Stomach smooth muscle (tissue), 2 donors: ENCODE results near the gene SVIP.

Experiments
- H3K27ac ChIP-seq: one replicate; pipeline ENCODE4 v1.7.0; 2013; ENCODE audit warnings: mild to moderate bottlenecking, low read length, inconsistent platforms
- H3K27me3 ChIP-seq, 2 donors: one replicate each; pipeline ENCODE4 v1.7.0; 2013; ENCODE audit warnings: low read length in 2 of 2; ENCODE audit not compliant: insufficient read depth in 2 of 2, control insufficient read depth in 1 of 2
- H3K36me3 ChIP-seq, 2 donors: one replicate each; pipeline ENCODE4 v1.7.0; 2013; ENCODE audit warnings: low read length in 2 of 2; ENCODE audit not compliant: control insufficient read depth in 2 of 2, insufficient read depth in 2 of 2
- H3K4me1 ChIP-seq: one replicate; pipeline ENCODE4 v1.7.0; 2013; ENCODE audit warnings: low read length; ENCODE audit not compliant: control insufficient read depth, insufficient read depth
- H3K4me3 ChIP-seq, 2 donors: one replicate each; pipeline ENCODE4 v1.7.0; 2013; ENCODE audit warnings: low read length in 2 of 2
- H3K9ac ChIP-seq, 2 donors: one replicate each; pipeline ENCODE4 v1.7.0; 2013; ENCODE audit warnings: low read length in 2 of 2, mild to moderate bottlenecking in 1 of 2
- H3K9me3 ChIP-seq, 2 donors: one replicate each; pipeline ENCODE4 v1.7.0; 2013; ENCODE audit warnings: low read length in 2 of 2; ENCODE audit not compliant: control insufficient read depth in 2 of 2
- donor health status: healthy.
- donor health status: Pancreatic carcinoma.

The SVIP gene

GRCh38 chr11:22795914-22796313 lies 33.7 kb downstream of the SVIP start:
- Histone ChIP-seq H3K36me3 (no peaks in the 10 kb centered on the region), H3K27me3 (no peaks in the 10 kb centered on the region), H3K4me3 (no peak overlapping the region), H3K9ac (no peak overlapping the region), H3K9me3 (no peaks in the 10 kb centered on the region), H3K4me1 (no peaks in the 10 kb centered on the region), H3K27ac (no peak overlapping the region)

- no peaks in the 10 kb centered on the region for H3K36me3 ChIP-seq
- no peak overlapping the region for H3K27ac ChIP-seq
- H3K9me3 ChIP-seq = no peaks in the 10 kb centered on the region
- no peaks in the 10 kb centered on the region for H3K27me3 ChIP-seq
- H3K4me3 ChIP-seq = no peak overlapping the region
- H3K9ac ChIP-seq = no peak overlapping the region
- no peaks in the 10 kb centered on the region for H3K4me1 ChIP-seq
Observed at GRCh38 chr11:22792497-22792896, 37.1 kb downstream of the SVIP start.

DNA sequence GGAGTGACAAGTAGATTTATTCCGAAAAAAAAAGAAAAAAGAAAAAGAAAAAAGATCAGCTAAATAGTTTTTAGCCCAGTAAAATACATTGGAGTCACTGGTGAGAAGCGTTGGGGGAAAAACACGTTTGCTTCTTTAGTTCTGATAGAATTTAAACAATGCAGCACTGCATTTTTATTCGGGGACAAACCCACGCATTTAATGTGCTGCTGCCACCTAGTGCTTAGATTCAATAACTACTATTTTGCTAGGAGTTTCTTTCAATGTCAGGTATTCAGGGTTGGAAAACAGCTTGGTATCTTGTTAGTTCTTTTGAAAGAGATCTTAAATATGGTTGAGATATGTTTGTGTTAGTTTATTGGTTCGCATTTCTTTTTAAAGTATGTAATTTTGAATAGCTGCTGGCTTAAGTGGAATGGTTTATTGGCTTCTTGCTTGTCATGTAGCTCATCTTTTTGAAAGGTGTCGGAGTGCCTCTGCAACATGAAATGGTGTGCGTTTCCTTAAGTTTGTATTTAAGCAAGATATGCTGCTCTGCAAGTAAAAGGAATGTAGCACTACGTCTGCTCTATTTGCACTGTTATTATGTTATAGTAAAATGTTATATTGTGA lies 41.9 kb downstream of the SVIP start:
- no peak overlapping the region for H3K9ac ChIP-seq
- H3K27me3 ChIP-seq = no peaks in the 10 kb centered on the region
- no peak overlapping the region for H3K4me3 ChIP-seq
- H3K4me1 ChIP-seq = no peaks in the 10 kb centered on the region
- peaks cover 0 to 2% of the 10 kb centered on the region in 2 donors for H3K9me3 ChIP-seq
- H3K36me3 ChIP-seq = no peaks in the 10 kb centered on the region
- no peak overlapping the region for H3K27ac ChIP-seq

DNA sequence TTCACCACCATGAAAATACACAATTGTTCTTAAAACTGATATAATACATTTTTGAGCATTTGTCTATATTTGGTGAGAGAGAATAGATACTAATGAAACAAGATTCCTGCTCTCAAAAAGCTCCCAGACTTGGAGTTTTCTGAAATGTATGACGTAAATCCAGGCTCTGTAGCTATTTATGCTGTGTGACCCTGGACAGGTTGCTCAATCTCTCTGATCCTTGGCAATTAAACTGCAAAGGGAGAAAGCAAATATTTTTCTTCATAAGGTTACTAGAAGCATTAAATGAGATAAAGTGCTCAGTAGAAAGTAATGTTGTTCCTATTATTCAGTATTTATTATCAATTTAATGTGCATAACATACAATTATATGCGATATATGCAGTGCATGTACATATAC lies 42.5 kb downstream of the SVIP start:
- Histone ChIP-seq H3K27ac (no peak overlapping the region), H3K9ac (no peak overlapping the region), H3K27me3 (no peaks in the 10 kb centered on the region), H3K36me3 (no peaks in the 10 kb centered on the region), H3K4me1 (no peaks in the 10 kb centered on the region), H3K9me3 (peaks cover 0 to 2% of the 10 kb centered on the region in 2 donors), H3K4me3 (no peak overlapping the region)

GRCh38 chr11:22786475-22786874 lies 43.1 kb downstream of the SVIP start:
- no peak overlapping the region for H3K27ac ChIP-seq
- H3K4me3 ChIP-seq = no peak overlapping the region
- H3K27me3 ChIP-seq = no peaks in the 10 kb centered on the region
- H3K9ac ChIP-seq = no peak overlapping the region
- peaks cover 0 to 2% of the 10 kb centered on the region in 2 donors for H3K9me3 ChIP-seq
- H3K4me1 ChIP-seq = no peaks in the 10 kb centered on the region
- H3K36me3 ChIP-seq = no peaks in the 10 kb centered on the region

DNA sequence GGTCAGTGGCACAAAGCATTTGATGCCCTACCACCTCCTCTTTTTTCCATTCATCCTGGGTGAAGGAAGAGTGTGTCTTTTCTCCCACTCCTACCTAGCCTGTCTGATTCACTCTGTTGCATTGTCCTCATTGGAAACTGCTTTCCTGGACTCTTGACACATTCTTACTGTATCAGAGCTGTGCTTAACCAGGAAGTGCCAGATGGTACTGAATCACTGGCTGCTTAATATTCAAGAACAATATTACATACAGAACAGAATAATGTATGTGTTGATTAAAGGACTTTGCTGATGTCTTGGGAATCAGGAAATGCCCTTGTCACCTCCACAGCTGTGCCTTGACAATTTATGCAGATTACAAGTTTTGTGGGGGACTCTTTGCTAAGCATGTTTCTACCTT lies 44.4 kb downstream of the SVIP start:
- no peak overlapping the region for H3K27ac ChIP-seq
- no peak overlapping the region for H3K9ac ChIP-seq
- H3K4me1 ChIP-seq = no peaks in the 10 kb centered on the region
- no peaks in the 10 kb centered on the region for H3K36me3 ChIP-seq
- no peak overlapping the region for H3K4me3 ChIP-seq
- no peaks in the 10 kb centered on the region for H3K27me3 ChIP-seq
- peaks cover 0 to 2% of the 10 kb centered on the region in 2 donors for H3K9me3 ChIP-seq

DNA sequence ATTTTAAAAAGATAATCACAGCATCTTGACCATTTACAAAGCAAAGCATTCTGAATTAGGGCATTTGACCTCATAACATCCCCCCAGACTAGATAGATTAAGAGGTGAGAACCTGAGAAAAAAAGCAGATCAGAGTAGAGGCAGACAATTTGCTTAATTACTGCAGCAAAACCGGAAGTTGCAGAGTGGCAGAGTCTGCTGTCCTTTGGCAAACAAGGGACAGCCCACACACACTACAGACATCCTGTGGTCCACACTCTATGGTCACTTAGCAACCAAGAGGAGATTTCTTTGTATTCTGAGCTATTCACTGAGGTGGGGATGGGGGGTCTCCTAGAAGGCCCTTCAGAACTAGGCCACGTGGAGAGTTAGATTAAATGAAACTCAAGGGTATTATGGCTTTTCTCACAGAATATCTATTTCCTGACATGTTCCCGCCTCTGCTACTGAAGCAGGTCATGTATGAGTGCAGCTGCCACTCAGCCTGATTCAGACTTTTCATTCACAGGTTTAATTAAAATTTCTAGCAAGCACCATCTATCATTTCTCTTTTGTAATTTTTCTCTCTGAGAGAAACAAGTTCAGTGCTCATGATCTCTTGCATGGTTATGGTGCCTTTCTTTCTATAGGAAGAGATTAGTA lies 48.5 kb downstream of the SVIP start:
- peaks cover 0 to 2% of the 10 kb centered on the region in 2 donors for H3K9me3 ChIP-seq
- H3K36me3 ChIP-seq = no peaks in the 10 kb centered on the region
- no peak overlapping the region for H3K4me3 ChIP-seq
- no peak overlapping the region for H3K27ac ChIP-seq
- no peaks in the 10 kb centered on the region for H3K4me1 ChIP-seq
- H3K9ac ChIP-seq = no peak overlapping the region
- no peaks in the 10 kb centered on the region for H3K27me3 ChIP-seq

DNA sequence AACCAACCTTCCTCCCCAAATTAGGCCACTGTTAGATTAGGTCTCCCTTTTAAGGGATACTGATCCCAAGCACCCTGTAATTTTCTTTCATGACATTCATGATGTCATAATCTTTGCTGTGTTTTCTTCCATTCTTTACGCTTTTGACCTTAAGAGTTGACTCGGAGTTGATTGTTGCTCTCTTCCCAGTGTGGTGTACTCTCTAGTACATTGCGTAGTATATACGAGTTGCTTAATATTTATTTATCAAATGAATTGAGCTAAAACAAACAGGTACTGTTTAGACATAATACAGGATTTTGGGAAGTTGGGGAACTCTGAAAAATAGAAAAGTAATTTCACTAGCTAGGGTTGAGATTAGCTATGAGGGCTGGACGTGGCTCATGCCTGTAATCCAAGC lies 49.8 kb downstream of the SVIP start:
- no peaks in the 10 kb centered on the region for H3K4me1 ChIP-seq
- H3K27ac ChIP-seq = no peak overlapping the region
- H3K4me3 ChIP-seq = no peak overlapping the region
- no peaks in the 10 kb centered on the region for H3K27me3 ChIP-seq
- no peak overlapping the region for H3K9ac ChIP-seq
- H3K9me3 ChIP-seq = peaks cover 0 to 2% of the 10 kb centered on the region in 2 donors
- H3K36me3 ChIP-seq = no peaks in the 10 kb centered on the region

GRCh38 chr11:22778642-22779041 lies 51.0 kb downstream of the SVIP start:
- Histone ChIP-seq H3K27me3 (no peaks in the 10 kb centered on the region), H3K36me3 (no peaks in the 10 kb centered on the region), H3K9me3 (peaks cover 0 to 2% of the 10 kb centered on the region in 2 donors), H3K4me3 (no peak overlapping the region), H3K9ac (no peak overlapping the region), H3K27ac (no peak overlapping the region), H3K4me1 (no peaks in the 10 kb centered on the region)

DNA sequence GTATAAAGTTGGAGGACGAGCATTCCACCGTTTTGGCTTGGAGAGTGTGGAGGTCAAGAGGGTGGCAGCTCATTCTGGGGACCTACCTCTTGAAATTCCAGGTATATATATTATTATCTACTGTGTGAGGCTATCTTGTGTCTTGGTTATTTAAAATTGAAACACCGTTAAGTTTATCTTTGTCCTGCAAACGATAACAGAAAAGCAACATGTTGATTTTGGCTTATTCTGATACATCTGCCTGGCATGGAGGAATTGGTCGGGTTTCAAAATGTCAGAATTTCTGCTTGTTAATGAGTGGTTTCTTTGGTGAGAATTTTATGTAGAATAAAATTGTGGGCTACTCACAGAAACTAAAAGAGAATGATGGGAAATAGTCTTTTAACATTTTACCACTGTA lies 54.4 kb downstream of the SVIP start:
- Histone ChIP-seq H3K27ac (no peak overlapping the region), H3K36me3 (no peaks in the 10 kb centered on the region), H3K27me3 (no peaks in the 10 kb centered on the region), H3K4me3 (no peak overlapping the region), H3K4me1 (no peaks in the 10 kb centered on the region), H3K9me3 (no peaks in the 10 kb centered on the region), H3K9ac (no peak overlapping the region)

GRCh38 chr11:22774716-22775115 lies 54.9 kb downstream of the SVIP start:
- no peaks in the 10 kb centered on the region for H3K4me1 ChIP-seq
- H3K9me3 ChIP-seq = no peaks in the 10 kb centered on the region
- no peaks in the 10 kb centered on the region for H3K36me3 ChIP-seq
- no peaks in the 10 kb centered on the region for H3K27me3 ChIP-seq
- no peak overlapping the region for H3K4me3 ChIP-seq
- no peak overlapping the region for H3K9ac ChIP-seq
- no peak overlapping the region for H3K27ac ChIP-seq
